Measurements from ENCODE around the gene PGLYRP1. TPM values are rescaled to one million over a fixed set of nuclear protein-coding genes. Genes with fewer than 3 reads are reported as not detected.

Gene PGLYRP1
- total RNA-seq, 4 donors from 2014 or later: not detected

DNA sequence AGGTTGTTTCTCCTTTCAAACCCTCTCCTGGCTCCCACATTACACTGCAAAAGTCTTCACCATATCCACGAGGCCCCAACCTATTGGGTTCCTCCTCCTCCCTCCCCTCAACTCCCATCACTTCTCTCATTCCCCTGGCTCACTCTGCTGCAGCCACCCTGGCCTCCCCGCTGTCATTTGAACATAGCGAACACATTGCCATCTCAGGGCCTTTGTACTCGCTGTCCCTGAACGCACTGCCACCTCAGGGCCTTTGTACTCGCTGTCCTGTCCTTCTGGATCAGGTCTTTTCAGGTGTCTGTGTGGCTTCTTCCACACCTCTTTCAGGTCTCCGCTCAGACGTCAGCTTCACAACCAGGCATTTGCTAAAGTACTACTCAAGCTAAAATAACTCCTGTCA, 25.9 kb downstream of the PGLYRP1 start:
- ATAC-seq (no peak), DNase-seq (no peak)
- Histone ChIP-seq H3K9me3 (no peaks in the 10 kb centered on the region), H3K4me3 (no peak overlapping the region), H3K4me1 (peaks cover 6 to 12% of the 10 kb centered on the region in 2 donors), H3K27me3 (peaks cover 7 to 20% (median 9%) of the 10 kb centered on the region in 3 donors), H3K27ac (no peak overlapping the region), H3K36me3 (no peaks in the 10 kb centered on the region)
- in situ Hi-C loops (cut with MboI; ENCODE audit: low sequenced_read_pairs in 4 of 4) (no loop called here), intact Hi-C loops (cut with DNase I; ENCODE audit: low total_unique reads) (no loop called here)
- TF ChIP-seq POLR2A (IDR thresholded peaks at IDR 0.05): no peak
- TF ChIP-seq, protein P1, sequence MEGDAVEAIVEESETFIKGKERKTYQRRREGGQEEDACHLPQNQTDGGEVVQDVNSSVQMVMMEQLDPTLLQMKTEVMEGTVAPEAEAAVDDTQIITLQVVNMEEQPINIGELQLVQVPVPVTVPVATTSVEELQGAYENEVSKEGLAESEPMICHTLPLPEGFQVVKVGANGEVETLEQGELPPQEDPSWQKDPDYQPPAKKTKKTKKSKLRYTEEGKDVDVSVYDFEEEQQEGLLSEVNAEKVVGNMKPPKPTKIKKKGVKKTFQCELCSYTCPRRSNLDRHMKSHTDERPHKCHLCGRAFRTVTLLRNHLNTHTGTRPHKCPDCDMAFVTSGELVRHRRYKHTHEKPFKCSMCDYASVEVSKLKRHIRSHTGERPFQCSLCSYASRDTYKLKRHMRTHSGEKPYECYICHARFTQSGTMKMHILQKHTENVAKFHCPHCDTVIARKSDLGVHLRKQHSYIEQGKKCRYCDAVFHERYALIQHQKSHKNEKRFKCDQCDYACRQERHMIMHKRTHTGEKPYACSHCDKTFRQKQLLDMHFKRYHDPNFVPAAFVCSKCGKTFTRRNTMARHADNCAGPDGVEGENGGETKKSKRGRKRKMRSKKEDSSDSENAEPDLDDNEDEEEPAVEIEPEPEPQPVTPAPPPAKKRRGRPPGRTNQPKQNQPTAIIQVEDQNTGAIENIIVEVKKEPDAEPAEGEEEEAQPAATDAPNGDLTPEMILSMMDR (IDR thresholded peaks at IDR 0.05 in 4 of 5, conservative IDR thresholded peaks at IDR 0.05 in 1 of 5): no peak

DNA sequence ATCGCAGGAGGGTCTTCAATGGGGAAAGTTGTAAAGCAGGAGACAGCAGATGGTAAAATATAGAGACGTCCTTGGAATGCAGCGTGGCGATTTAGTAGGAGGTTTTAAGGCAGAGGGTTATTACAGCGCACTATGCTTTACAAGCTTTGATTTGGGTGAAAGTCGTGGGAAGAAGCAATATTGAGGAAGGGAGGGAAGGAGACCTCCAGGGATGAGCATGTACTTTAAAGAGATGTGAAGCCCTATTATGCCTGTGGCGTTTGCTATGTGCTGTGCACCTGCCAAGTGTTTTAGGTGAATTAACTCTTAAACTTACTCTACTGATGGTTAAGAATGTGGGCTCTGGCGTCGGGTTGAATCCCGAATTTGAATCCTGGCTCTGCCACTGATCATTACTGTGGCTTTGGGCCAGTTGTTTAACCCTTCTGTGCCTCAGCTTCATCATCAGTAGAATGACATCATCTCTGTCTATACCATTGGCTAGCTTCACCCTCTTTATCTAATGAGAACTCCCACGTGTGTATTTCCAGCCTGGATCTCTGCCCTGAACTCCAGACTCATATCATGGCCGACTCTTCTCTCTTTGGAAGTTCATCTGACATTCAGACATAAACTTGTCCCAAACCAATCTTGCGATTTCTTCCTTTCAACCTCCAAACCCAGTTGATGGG, 27.0 kb downstream of the PGLYRP1 start:
- no peak for TF ChIP-seq POLR2A (IDR thresholded peaks at IDR 0.05)
- TF ChIP-seq, protein P1 (IDR thresholded peaks at IDR 0.05 in 4 of 5, conservative IDR thresholded peaks at IDR 0.05 in 1 of 5): no peak
- Histone ChIP-seq H3K4me1 (peaks cover 6 to 12% of the 10 kb centered on the region in 2 donors), H3K4me3 (peak overlapping the region; percentile 74 to 93 (median 86)), H3K9me3 (no peaks in the 10 kb centered on the region), H3K36me3 (no peaks in the 10 kb centered on the region), H3K27me3 (peaks cover 5 to 19% (median 9%) of the 10 kb centered on the region in 3 donors), H3K27ac (peak overlapping the region; percentile 83 to 86 (median 85))
- no peak for ATAC-seq
- in situ Hi-C loops (cut with MboI; ENCODE audit: low sequenced_read_pairs in 4 of 4): no loop called here
- no peak for DNase-seq
- intact Hi-C loops (cut with DNase I; ENCODE audit: low total_unique reads): loop anchor here (1.0 to 2.0 kb wide), 3 partner anchors 21 to 133 kb away; partner anchors contain the start of gene SYMPK

DNA sequence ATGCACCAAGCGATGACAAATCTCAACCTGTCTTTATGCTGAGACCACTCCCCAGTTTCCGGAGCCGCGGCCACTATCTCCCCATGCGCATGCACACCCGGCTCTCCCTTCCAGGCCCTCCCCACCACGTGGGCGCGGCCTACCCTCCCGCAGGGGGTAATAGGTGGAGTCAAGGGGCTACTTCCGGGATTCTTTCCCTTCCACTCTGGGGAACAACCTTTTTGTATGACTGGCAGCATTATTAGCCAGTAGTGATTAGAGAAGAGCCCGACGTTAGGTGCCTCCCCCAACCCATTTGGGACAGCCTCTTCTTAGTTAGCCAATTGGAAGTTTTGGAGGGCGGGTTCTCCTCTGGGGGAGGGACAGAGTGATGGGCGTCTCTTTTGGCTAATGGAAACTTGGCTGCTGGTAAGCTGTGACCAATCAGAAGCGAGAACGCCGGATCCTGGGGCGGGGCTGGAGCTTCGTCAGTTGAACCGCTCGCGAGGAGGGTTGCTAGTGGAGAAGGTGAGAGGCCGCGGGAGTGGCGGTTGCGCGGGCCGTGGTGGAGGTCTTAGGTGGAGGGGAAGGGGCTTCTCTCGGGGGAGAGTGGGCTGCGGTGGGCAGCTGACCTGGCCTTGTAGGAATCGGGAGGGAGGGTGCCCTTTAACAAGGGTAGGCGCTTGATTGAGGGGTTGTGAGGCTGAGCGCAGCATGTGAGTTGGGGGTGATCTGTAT, 27.7 kb downstream of the PGLYRP1 start, which contains the start of gene CCDC61:
Gene CCDC61 (plus strand): TSS at position 470 of the 717 bp plus-strand sequence. CDS start 7,552 bp downstream, outside the sequence.
- DNase-seq (peak; percentile 97 to 98), ATAC-seq (peak; percentile 100)
- TF ChIP-seq POLR2A (IDR thresholded peaks at IDR 0.05): peak; percentile 76 to 81
- TF ChIP-seq, protein P1 (IDR thresholded peaks at IDR 0.05 in 4 of 5, conservative IDR thresholded peaks at IDR 0.05 in 1 of 5): no peak
- Histone ChIP-seq H3K4me1 (peaks cover 6 to 12% of the 10 kb centered on the region in 2 donors), H3K36me3 (no peaks in the 10 kb centered on the region), H3K9me3 (no peaks in the 10 kb centered on the region), H3K27ac (peak within 1 kb of the TSS; percentile 83 to 86 (median 85)), H3K27me3 (peaks cover 0 to 12% (median 4%) of the 10 kb centered on the region in 3 donors), H3K4me3 (peak within 1 kb of the TSS; percentile 74 to 93 (median 86))
- intact Hi-C loops (cut with DNase I; ENCODE audit: low total_unique reads): loop anchor here (1.0 to 2.0 kb wide), 3 partner anchors 22 to 132 kb away; partner anchors contain the start of gene SYMPK
- in situ Hi-C loops (cut with MboI; ENCODE audit: low sequenced_read_pairs in 4 of 4): no loop called here

DNA sequence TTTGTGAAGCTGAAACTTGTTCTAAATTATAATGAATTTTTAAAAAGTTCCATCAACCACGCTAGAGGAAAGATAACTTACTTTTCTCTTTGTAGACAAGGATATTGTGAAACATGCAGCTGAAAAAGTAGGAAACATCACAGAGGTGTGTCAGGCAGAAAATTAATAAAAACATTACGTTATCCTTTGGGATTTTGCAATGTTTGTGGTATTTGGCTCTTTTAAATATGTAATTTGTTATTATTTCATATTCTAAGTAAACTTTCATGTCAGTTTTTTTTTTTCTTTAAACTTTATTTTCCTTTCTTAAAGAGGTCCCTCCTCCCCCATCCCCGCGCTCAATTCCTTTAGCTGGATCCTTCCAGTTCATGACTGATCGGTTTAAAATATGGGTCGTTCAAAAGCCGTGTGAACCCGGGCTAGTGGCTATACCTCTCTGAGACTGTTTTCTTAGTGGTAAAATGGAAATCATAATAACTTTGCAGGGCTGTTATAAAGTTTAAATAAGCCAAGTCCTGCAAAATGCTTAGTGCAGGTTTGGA, 28.3 kb downstream of the PGLYRP1 start:
- TF ChIP-seq POLR2A (IDR thresholded peaks at IDR 0.05): no peak
- TF ChIP-seq, protein P1 (IDR thresholded peaks at IDR 0.05 in 4 of 5, conservative IDR thresholded peaks at IDR 0.05 in 1 of 5): no peak
- in situ Hi-C loops (cut with MboI; ENCODE audit: low sequenced_read_pairs in 4 of 4): no loop called here
- intact Hi-C loops (cut with DNase I; ENCODE audit: low total_unique reads): loop anchor here (2.0 kb wide), 2 partner anchors 22 to 132 kb away; partner anchors contain the start of gene SYMPK
- DNase-seq (no peak), ATAC-seq (peak; percentile 5 to 10)
- H3K36me3 ChIP-seq: no peaks in the 10 kb centered on the region
- H3K9me3 ChIP-seq: no peaks in the 10 kb centered on the region
- H3K4me3 ChIP-seq: peak overlapping the region; percentile 44 to 93 (median 57)
- H3K4me1 ChIP-seq: peaks cover 6 to 12% of the 10 kb centered on the region in 2 donors
- H3K27me3 ChIP-seq: peaks cover 0 to 6% (median 3%) of the 10 kb centered on the region in 3 donors
- peak overlapping the region; percentile 5 to 49 (median 31) for H3K27ac ChIP-seq
